Mucosa of descending colon (tissue), 3 donors: ENCODE data around the gene ANO4. TPM values are rescaled to one million over a fixed set of nuclear protein-coding genes. Genes with fewer than 3 reads are reported as not detected.

ENCODE experiments used
- ATAC-seq: fragments of 200-7000 bp; cut with Tn5 transposase; one replicate; pipeline ENCODE4 v1.9.1; 2020; ENCODE audit warnings: mild to moderate bottlenecking, moderate library complexity
- DNase-seq, 3 donors: peaks; one replicate each; pipeline ENCODE4 v3.0.0-alpha.2; 2020
- H3K36me3 ChIP-seq: fragments of 200-600 bp; one replicate; pipeline ENCODE4 v1.8.0; 2021; ENCODE audit warnings: low read depth, mild to moderate bottlenecking
- H3K4me1 ChIP-seq: fragments of 200-600 bp; one replicate; pipeline ENCODE4 v1.8.0; 2021; ENCODE audit warnings: low read depth, mild to moderate bottlenecking
- H3K4me3 ChIP-seq: fragments of 200-600 bp; one replicate; pipeline ENCODE4 v1.8.0; 2021; ENCODE audit warnings: mild to moderate bottlenecking
- H3K9me3 ChIP-seq: fragments of 200-600 bp; one replicate; pipeline ENCODE4 v1.8.0; 2021; ENCODE audit warnings: mild to moderate bottlenecking
- intact Hi-C, 2 donors: fragments of 100-400 bp; cut with DNase I in 1 of 2; cut with micrococcal nuclease in 1 of 2; formaldehyde crosslinking; loops; one replicate each; pipeline versions ENCODE4 v1.11.0 to v1.11.1; 2022; cut with DNase I, micrococcal nuclease
- total RNA-seq, 3 donors: library from RNA; stranded (reverse); fragmentation: NEBNext Ultra II Directional in 2 of 3; extraction: Animal tissue kit (Norgen Biotek cat#: 25700) in 2 of 3; gene quantifications; one replicate each; pipeline versions ENCODE4 v1.2.1 to v1.2.4, GENCODE V29; 2021 to 2023
- TF ChIP-seq, protein P1 (sequence below): fragments of 200-600 bp; IDR thresholded peaks from one replicate; pipeline ENCODE4 v1.8.0; 2022; ENCODE audit warnings: antibody characterized with exemption, mild to moderate bottlenecking
- donor health status: DM: no; HTN: no; CAD: no; lungs with moderate emphysema.
- donor health status: DM: no; HTN: no; CAD: no.
- donor health status: DM: no; HTN: yes; CAD: no.

The ANO4 gene
- total RNA-seq, 3 donors from 2014 or later: 0.13 to 1.9 (median 0.14) TPM

GRCh38 chr12:100967189-100967588 is 172.6 kb downstream of the ANO4 start:
- no peak overlapping the region for H3K4me3 ChIP-seq
- no peaks in the 10 kb centered on the region for H3K4me1 ChIP-seq
- TF ChIP-seq, protein P1, sequence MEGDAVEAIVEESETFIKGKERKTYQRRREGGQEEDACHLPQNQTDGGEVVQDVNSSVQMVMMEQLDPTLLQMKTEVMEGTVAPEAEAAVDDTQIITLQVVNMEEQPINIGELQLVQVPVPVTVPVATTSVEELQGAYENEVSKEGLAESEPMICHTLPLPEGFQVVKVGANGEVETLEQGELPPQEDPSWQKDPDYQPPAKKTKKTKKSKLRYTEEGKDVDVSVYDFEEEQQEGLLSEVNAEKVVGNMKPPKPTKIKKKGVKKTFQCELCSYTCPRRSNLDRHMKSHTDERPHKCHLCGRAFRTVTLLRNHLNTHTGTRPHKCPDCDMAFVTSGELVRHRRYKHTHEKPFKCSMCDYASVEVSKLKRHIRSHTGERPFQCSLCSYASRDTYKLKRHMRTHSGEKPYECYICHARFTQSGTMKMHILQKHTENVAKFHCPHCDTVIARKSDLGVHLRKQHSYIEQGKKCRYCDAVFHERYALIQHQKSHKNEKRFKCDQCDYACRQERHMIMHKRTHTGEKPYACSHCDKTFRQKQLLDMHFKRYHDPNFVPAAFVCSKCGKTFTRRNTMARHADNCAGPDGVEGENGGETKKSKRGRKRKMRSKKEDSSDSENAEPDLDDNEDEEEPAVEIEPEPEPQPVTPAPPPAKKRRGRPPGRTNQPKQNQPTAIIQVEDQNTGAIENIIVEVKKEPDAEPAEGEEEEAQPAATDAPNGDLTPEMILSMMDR: no peak
- DNase-seq: no peak
- intact Hi-C loops: no loop called here
- H3K9me3 ChIP-seq: no peaks in the 10 kb centered on the region
- H3K36me3 ChIP-seq: no peaks in the 10 kb centered on the region
- ATAC-seq: no peak

DNA sequence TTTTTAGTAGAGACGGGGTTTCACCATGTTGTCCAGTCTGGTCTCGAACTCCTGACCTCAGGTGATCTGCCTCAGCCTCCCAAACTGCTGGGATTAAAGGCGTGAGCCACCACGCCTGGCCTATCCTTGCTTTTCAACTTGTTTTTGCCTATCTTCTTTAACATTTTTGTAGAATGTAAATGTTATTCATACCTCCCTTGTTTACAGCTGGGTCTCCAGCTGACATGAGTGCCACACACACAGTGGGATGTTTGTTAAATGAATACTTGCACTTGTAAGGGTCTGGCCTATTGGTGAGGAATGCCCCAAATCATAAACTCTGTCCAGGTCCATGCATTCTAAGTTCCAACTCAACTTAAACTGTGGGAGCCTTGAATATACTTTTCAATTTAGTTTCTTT is 176.3 kb downstream of the ANO4 start:
- ATAC-seq: no peak
- intact Hi-C loops: no loop called here
- Histone ChIP-seq H3K4me3 (no peak overlapping the region), H3K9me3 (no peaks in the 10 kb centered on the region), H3K4me1 (no peaks in the 10 kb centered on the region), H3K36me3 (no peaks in the 10 kb centered on the region)
- TF ChIP-seq, protein P1: no peak
- no peak for DNase-seq

DNA sequence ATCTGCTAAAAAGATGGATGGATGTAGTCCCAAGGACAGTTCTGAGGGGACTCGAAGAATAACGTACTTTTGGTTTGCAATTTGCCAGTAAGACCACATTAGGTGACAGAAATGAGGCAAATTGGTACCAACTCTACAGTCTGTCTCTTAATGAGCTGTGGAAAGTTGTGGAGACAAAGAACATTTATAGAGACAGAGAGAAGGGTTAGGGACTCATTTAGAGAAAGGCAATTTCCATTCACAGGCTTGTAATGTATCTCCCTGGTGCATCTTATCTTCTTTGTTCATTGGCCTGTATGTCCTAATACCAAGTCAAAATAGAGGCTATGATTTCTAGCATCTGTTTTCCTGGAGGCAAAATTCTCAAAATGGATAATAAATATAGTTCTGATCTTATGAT is 177.5 kb downstream of the ANO4 start:
- ATAC-seq (no peak), DNase-seq (no peak)
- H3K9me3 ChIP-seq: no peaks in the 10 kb centered on the region
- TF ChIP-seq, protein P1: no peak
- H3K4me1 ChIP-seq: no peaks in the 10 kb centered on the region
- intact Hi-C loops: no loop called here
- H3K36me3 ChIP-seq: no peaks in the 10 kb centered on the region
- H3K4me3 ChIP-seq: no peak overlapping the region

DNA sequence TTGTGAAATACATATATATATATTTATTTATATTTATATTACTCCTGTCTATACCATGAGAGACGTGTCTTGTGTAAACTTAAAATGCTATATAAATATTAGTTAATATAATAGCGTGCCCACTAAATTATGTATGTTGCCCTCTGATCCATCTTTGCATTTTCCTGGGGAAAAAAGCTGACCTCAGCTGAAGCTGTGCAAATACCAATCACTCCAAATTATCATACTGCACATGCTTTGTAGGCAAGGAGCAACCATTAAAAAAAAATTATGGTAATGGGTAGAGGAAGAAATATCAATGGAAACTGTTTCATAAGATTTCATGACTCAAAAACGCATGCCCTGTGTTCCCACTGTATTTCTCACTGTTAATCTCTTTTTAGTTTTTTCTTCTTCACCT is 179.8 kb downstream of the ANO4 start:
- DNase-seq (no peak), ATAC-seq (no peak)
- no peaks in the 10 kb centered on the region for H3K36me3 ChIP-seq
- intact Hi-C loops: no loop called here
- no peaks in the 10 kb centered on the region for H3K4me1 ChIP-seq
- TF ChIP-seq, protein P1: no peak
- H3K9me3 ChIP-seq: no peaks in the 10 kb centered on the region
- no peak overlapping the region for H3K4me3 ChIP-seq

DNA sequence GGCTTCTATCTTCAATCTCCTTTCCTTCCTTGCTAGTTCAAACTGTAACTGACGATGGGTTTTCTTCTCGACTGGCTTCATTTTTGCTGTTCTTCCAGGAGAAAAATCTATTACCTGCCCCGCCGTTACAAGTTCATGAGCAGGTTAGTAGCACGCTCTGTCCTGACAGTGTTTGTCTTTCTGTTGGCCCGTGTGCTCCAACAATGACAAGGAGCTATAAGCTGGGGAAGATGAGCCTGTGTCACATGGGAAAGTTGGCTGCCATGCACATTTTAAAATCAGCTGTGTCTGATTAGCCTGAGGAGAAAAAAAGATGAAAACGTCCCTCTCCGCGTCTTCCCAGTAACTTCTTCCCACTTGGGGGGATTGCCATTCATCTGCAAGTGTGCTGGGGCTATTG is 180.2 kb downstream of the ANO4 start:
- TF ChIP-seq, protein P1: no peak
- no peaks in the 10 kb centered on the region for H3K4me1 ChIP-seq
- DNase-seq (no peak), ATAC-seq (no peak)
- H3K4me3 ChIP-seq: no peak overlapping the region
- intact Hi-C loops: no loop called here
- H3K36me3 ChIP-seq: no peaks in the 10 kb centered on the region
- no peaks in the 10 kb centered on the region for H3K9me3 ChIP-seq

GRCh38 chr12:100976735-100977134 is 182.2 kb downstream of the ANO4 start:
- H3K9me3 ChIP-seq: no peaks in the 10 kb centered on the region
- H3K4me1 ChIP-seq: no peaks in the 10 kb centered on the region
- no peaks in the 10 kb centered on the region for H3K36me3 ChIP-seq
- TF ChIP-seq, protein P1: no peak
- intact Hi-C loops: no loop called here
- ATAC-seq (no peak), DNase-seq (no peak)
- H3K4me3 ChIP-seq: no peak overlapping the region
